SK-N-SH treated with all-trans-retinoic acid at 6 μM for 48 hours (cell line): Measurements from ENCODE around the gene CSNK1D.

ENCODE experiments used
- ESRRG ChIP-seq: fragments of 250-450 bp; sonication (Bioruptor Pico); IDR thresholded peaks from 2 replicates; pipeline ENCODE4 v1.6.1; 2021; ENCODE audit warnings: mild to moderate bottlenecking
- GLIS3 ChIP-seq: fragments of 250-450 bp; sonication (Bioruptor Pico); IDR thresholded peaks from 2 replicates; pipeline ENCODE4 v1.5.0; 2020; ENCODE audit warnings: mild to moderate bottlenecking, moderate library complexity
- ZFP3 ChIP-seq: fragments of 250-450 bp; sonication (Bioruptor Pico); IDR thresholded peaks from 2 replicates; pipeline ENCODE4 v1.5.0; 2020; ENCODE audit warnings: mild to moderate bottlenecking, moderate library complexity
- ZNF565 ChIP-seq: fragments of 450-650 bp; formaldehyde crosslinking; conservative IDR thresholded peaks from 2 replicates; pipeline ENCODE4 v1.5.0; 2020; ENCODE audit warnings: low read depth, mild to moderate bottlenecking, moderate library complexity
- ZNF8 ChIP-seq: fragments of 450-650 bp; formaldehyde crosslinking; IDR thresholded peaks from 2 replicates; pipeline ENCODE4 v1.5.0; 2020; ENCODE audit warnings: mild to moderate bottlenecking, moderate library complexity
- TF ChIP-seq, protein P1 (sequence below): fragments of 250-450 bp; sonication (Bioruptor Pico); IDR thresholded peaks from 2 replicates; pipeline ENCODE4 v1.8.0; 2020; ENCODE audit warnings: mild to moderate bottlenecking, moderate library complexity, borderline replicate concordance

- no peak for TF ChIP-seq GLIS3 (CRISPR knock-in tag)
- TF ChIP-seq ZNF565 (CRISPR knock-in tag), result no peak
- no peak for TF ChIP-seq ZFP3 (CRISPR knock-in tag)
- no peak for TF ChIP-seq ZNF8 (CRISPR knock-in tag)
- TF ChIP-seq, protein P1, sequence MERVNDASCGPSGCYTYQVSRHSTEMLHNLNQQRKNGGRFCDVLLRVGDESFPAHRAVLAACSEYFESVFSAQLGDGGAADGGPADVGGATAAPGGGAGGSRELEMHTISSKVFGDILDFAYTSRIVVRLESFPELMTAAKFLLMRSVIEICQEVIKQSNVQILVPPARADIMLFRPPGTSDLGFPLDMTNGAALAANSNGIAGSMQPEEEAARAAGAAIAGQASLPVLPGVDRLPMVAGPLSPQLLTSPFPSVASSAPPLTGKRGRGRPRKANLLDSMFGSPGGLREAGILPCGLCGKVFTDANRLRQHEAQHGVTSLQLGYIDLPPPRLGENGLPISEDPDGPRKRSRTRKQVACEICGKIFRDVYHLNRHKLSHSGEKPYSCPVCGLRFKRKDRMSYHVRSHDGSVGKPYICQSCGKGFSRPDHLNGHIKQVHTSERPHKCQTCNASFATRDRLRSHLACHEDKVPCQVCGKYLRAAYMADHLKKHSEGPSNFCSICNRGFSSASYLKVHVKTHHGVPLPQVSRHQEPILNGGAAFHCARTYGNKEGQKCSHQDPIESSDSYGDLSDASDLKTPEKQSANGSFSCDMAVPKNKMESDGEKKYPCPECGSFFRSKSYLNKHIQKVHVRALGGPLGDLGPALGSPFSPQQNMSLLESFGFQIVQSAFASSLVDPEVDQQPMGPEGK (CRISPR knock-in tag), result no peak
- no peak for TF ChIP-seq ESRRG
Measured at GRCh38 chr17:82309656-82310570, 36.4 kb upstream of the CSNK1D start.
